Measurements from ENCODE around the gene NPAS2.

The NPAS2 gene

GRCh38 chr2:101038455-101039255 is 218.7 kb downstream of the NPAS2 start:
- Histone ChIP-seq H3K36me3 (ENCODE audit: low read depth) (peaks cover 72% of the 10 kb centered on the region), H3K4me1 (ENCODE audit: insufficient read depth, poor library complexity, severe bottlenecking) (no peaks in the 10 kb centered on the region), H3K4me3 (ENCODE audit: severe bottlenecking) (no peak overlapping the region), H3K27me3 (ENCODE audit: insufficient read depth, poor library complexity, severe bottlenecking) (no peaks in the 10 kb centered on the region), H3K9me3 (ENCODE audit: severe bottlenecking) (no peaks in the 10 kb centered on the region), H3K27ac (ENCODE audit: poor library complexity, severe bottlenecking) (no peak overlapping the region)
- DNase-seq (ENCODE audit: low spot score), result no peak
- no peak for ATAC-seq (ENCODE audit: low read depth)
- TF ChIP-seq, protein P1, sequence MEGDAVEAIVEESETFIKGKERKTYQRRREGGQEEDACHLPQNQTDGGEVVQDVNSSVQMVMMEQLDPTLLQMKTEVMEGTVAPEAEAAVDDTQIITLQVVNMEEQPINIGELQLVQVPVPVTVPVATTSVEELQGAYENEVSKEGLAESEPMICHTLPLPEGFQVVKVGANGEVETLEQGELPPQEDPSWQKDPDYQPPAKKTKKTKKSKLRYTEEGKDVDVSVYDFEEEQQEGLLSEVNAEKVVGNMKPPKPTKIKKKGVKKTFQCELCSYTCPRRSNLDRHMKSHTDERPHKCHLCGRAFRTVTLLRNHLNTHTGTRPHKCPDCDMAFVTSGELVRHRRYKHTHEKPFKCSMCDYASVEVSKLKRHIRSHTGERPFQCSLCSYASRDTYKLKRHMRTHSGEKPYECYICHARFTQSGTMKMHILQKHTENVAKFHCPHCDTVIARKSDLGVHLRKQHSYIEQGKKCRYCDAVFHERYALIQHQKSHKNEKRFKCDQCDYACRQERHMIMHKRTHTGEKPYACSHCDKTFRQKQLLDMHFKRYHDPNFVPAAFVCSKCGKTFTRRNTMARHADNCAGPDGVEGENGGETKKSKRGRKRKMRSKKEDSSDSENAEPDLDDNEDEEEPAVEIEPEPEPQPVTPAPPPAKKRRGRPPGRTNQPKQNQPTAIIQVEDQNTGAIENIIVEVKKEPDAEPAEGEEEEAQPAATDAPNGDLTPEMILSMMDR (IDR thresholded peaks at IDR 0.05; ENCODE audit: poor library complexity, severe bottlenecking), result peak; percentile 50

DNA sequence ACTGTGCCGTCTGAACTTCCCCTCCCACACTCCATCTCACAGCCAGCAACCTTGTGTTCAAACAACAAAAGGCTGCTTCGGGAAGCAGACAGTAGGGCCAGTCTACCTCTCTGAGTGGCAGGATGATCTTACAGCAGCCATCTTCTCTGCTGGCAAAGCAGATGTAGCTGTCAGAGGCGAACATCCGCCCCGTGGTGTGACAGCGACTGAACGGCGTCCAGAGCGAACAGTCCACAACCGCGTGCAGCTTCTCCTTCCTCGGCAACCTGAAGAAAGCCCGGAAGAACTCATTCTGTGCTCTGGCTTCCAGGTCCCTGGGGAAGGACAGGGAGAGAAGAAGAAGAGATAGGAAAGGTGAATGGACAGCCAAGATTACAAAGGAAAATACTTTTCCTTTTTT is 220.1 kb downstream of the NPAS2 start:
- no peaks in the 10 kb centered on the region for H3K4me1 ChIP-seq (ENCODE audit: insufficient read depth, poor library complexity, severe bottlenecking)
- no peak overlapping the region for H3K4me3 ChIP-seq (ENCODE audit: severe bottlenecking)
- ATAC-seq (ENCODE audit: low read depth) (no peak), DNase-seq (ENCODE audit: low spot score) (no peak)
- H3K36me3 ChIP-seq (ENCODE audit: low read depth), result peaks cover 61% of the 10 kb centered on the region
- no peak overlapping the region for H3K27ac ChIP-seq (ENCODE audit: poor library complexity, severe bottlenecking)
- H3K9me3 ChIP-seq (ENCODE audit: severe bottlenecking), result no peaks in the 10 kb centered on the region
- H3K27me3 ChIP-seq (ENCODE audit: insufficient read depth, poor library complexity, severe bottlenecking), result no peaks in the 10 kb centered on the region
- TF ChIP-seq, protein P1 (IDR thresholded peaks at IDR 0.05; ENCODE audit: poor library complexity, severe bottlenecking), result no peak

- Histone ChIP-seq H3K36me3 (ENCODE audit: low read depth) (peaks cover 57% of the 10 kb centered on the region), H3K4me1 (ENCODE audit: insufficient read depth, poor library complexity, severe bottlenecking) (no peaks in the 10 kb centered on the region), H3K4me3 (ENCODE audit: severe bottlenecking) (no peak overlapping the region), H3K9me3 (ENCODE audit: severe bottlenecking) (no peaks in the 10 kb centered on the region), H3K27ac (ENCODE audit: poor library complexity, severe bottlenecking) (no peak overlapping the region), H3K27me3 (ENCODE audit: insufficient read depth, poor library complexity, severe bottlenecking) (no peaks in the 10 kb centered on the region)
- TF ChIP-seq, protein P1 (IDR thresholded peaks at IDR 0.05; ENCODE audit: poor library complexity, severe bottlenecking), result no peak
- DNase-seq (ENCODE audit: low spot score) (no peak), ATAC-seq (ENCODE audit: low read depth) (no peak)
Measured at GRCh38 chr2:101040761-101041160, 220.8 kb downstream of the NPAS2 start.

GRCh38 chr2:101041413-101041812 is 221.5 kb downstream of the NPAS2 start:
- H3K27ac ChIP-seq (ENCODE audit: poor library complexity, severe bottlenecking), result no peak overlapping the region
- no peaks in the 10 kb centered on the region for H3K9me3 ChIP-seq (ENCODE audit: severe bottlenecking)
- no peak for DNase-seq (ENCODE audit: low spot score)
- peaks cover 57% of the 10 kb centered on the region for H3K36me3 ChIP-seq (ENCODE audit: low read depth)
- H3K4me1 ChIP-seq (ENCODE audit: insufficient read depth, poor library complexity, severe bottlenecking), result no peaks in the 10 kb centered on the region
- ATAC-seq (ENCODE audit: low read depth), result no peak
- no peaks in the 10 kb centered on the region for H3K27me3 ChIP-seq (ENCODE audit: insufficient read depth, poor library complexity, severe bottlenecking)
- H3K4me3 ChIP-seq (ENCODE audit: severe bottlenecking), result no peak overlapping the region
- TF ChIP-seq, protein P1 (IDR thresholded peaks at IDR 0.05; ENCODE audit: poor library complexity, severe bottlenecking), result no peak

DNA sequence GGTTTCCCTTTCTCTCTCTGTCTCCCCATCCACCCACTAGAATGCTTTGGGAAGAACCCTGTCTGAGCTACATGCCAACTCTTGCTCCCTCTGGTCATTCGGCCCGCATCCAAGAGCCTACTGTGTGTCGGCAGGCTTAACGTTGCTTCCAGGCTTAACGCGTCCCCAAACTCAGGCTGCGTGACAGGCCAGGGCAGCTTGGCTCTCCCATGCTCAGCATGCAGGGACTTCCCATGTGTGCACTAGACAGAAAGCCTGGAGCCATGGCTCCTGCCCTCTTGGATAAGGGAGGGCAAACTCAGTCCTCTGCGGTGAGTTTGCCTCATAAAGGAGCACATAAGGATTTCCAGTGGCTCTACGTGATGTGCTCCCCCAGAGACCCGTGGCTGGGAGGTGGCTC is 225.4 kb downstream of the NPAS2 start:
- Histone ChIP-seq H3K36me3 (ENCODE audit: low read depth) (peaks cover 47% of the 10 kb centered on the region), H3K27ac (ENCODE audit: poor library complexity, severe bottlenecking) (no peak overlapping the region), H3K27me3 (ENCODE audit: insufficient read depth, poor library complexity, severe bottlenecking) (no peaks in the 10 kb centered on the region), H3K9me3 (ENCODE audit: severe bottlenecking) (no peaks in the 10 kb centered on the region), H3K4me3 (ENCODE audit: severe bottlenecking) (no peak overlapping the region), H3K4me1 (ENCODE audit: insufficient read depth, poor library complexity, severe bottlenecking) (peaks cover 15% of the 10 kb centered on the region)
- TF ChIP-seq, protein P1 (IDR thresholded peaks at IDR 0.05; ENCODE audit: poor library complexity, severe bottlenecking), result no peak
- ATAC-seq (ENCODE audit: low read depth) (no peak), DNase-seq (ENCODE audit: low spot score) (no peak)
